HepG2 (cell line): Measurements from ENCODE around the gene ALDH4A1. TPM values are rescaled to one million over a fixed set of nuclear protein-coding genes. Genes with fewer than 3 reads are reported as not detected.
A peak's percentile ranks its signal among the peaks of the same experiment; 100 is the strongest.

Experiments used
- ARNT ChIP-seq: fragments of 450-650 bp; IDR thresholded peaks from 2 replicates; pipeline ENCODE4 v1.6.1; 2017
- ATF1 ChIP-seq: IDR thresholded peaks from 2 replicates; pipeline ENCODE4 v1.6.1; 2016; ENCODE audit warnings: mild to moderate bottlenecking, control low read depth
- CHD2 ChIP-seq: IDR thresholded peaks from 2 replicates; pipeline ENCODE4 v1.6.1; 2011; ENCODE audit warnings: low read depth, low read length, improper control_type of control experiment
- ETS1 ChIP-seq: sonication (generic); formaldehyde crosslinking; IDR thresholded peaks from 2 replicates; pipeline ENCODE4 v1.4.0; 2020; ENCODE audit warnings: missing genetic modification reagents
- EZH2 ChIP-seq: conservative IDR thresholded peaks from 2 replicates; pipeline ENCODE4 v1.6.1; 2012; ENCODE audit warnings: mild to moderate bottlenecking, low read depth, low read length, moderate library complexity
- JUND ChIP-seq: sonication (generic); formaldehyde crosslinking; IDR thresholded peaks from 2 replicates; pipeline ENCODE4 v1.8.0; 2022; ENCODE audit warnings: mild to moderate bottlenecking, missing genetic modification reagents
- KAT8 ChIP-seq: IDR thresholded peaks from 2 replicates; pipeline ENCODE4 v1.6.1; 2016; ENCODE audit warnings: missing genetic modification reagents, missing compliant biosample characterization
- NCOA5 ChIP-seq: sonication (generic); formaldehyde crosslinking; IDR thresholded peaks from 2 replicates; pipeline ENCODE4 v1.4.0; 2020; ENCODE audit warnings: missing genetic modification reagents
- NFATC3 ChIP-seq: sonication (generic); formaldehyde crosslinking; IDR thresholded peaks from 2 replicates; pipeline ENCODE4 v1.5.1; 2020; ENCODE audit warnings: mild to moderate bottlenecking, missing genetic modification reagents
- NFKB2 ChIP-seq: sonication (generic); formaldehyde crosslinking; IDR thresholded peaks from 2 replicates; pipeline ENCODE4 v1.4.0; 2020; ENCODE audit warnings: missing genetic modification reagents, borderline replicate concordance
- NONO ChIP-seq, 2 experiments: fragments of 450-650 bp in 1 of 2; sonication (generic) in 1 of 2; formaldehyde crosslinking in 1 of 2; IDR thresholded peaks in 1 of 2; conservative IDR thresholded peaks in 1 of 2; 2 replicates each; pipeline versions ENCODE4 v1.6.1 to v1.8.0; 2017 to 2022; ENCODE audit warnings: mild to moderate bottlenecking in 1 of 2, missing genetic modification reagents in 1 of 2, moderate library complexity in 1 of 2
- PRDM10 ChIP-seq: sonication (generic); formaldehyde crosslinking; IDR thresholded peaks from 2 replicates; pipeline ENCODE4 v1.4.0; 2020; ENCODE audit warnings: low read depth, missing genetic modification reagents
- SMYD3 ChIP-seq: sonication (generic); formaldehyde crosslinking; IDR thresholded peaks from 2 replicates; pipeline ENCODE4 v1.8.1; 2023; ENCODE audit warnings: mild to moderate bottlenecking, missing genetic modification reagents
- SNRNP70 ChIP-seq: fragments of 200-400 bp; formaldehyde crosslinking; IDR thresholded peaks from 2 replicates; pipeline ENCODE4 v1.6.1; 2017; ENCODE audit warnings: mild to moderate bottlenecking, low read depth, low read length, moderate library complexity
- SP1 ChIP-seq, 2 experiments: fragments of 450-650 bp in 1 of 2; sonication (generic) in 1 of 2; formaldehyde crosslinking in 1 of 2; IDR thresholded peaks; 2 replicates each; pipeline versions ENCODE4 v1.4.0 to v1.6.1; 2016 to 2020; ENCODE audit warnings: missing genetic modification reagents in 1 of 2
- SSRP1 ChIP-seq: IDR thresholded peaks from 2 replicates; pipeline ENCODE4 v1.6.1; 2016; ENCODE audit warnings: control low read depth
- TOPORS ChIP-seq: sonication (generic); formaldehyde crosslinking; IDR thresholded peaks from 2 replicates; pipeline ENCODE4 v1.8.0; 2023; ENCODE audit warnings: mild to moderate bottlenecking, missing genetic modification reagents
- ZC3H4 ChIP-seq: sonication (generic); formaldehyde crosslinking; IDR thresholded peaks from 2 replicates; pipeline ENCODE4 v1.4.0; 2020; ENCODE audit warnings: missing genetic modification reagents, borderline replicate concordance
- ZNF121 ChIP-seq: sonication (generic); formaldehyde crosslinking; IDR thresholded peaks from 2 replicates; pipeline ENCODE4 v1.5.0; 2020; ENCODE audit warnings: mild to moderate bottlenecking, missing genetic modification reagents
- ZNF18 ChIP-seq: sonication (generic); formaldehyde crosslinking; IDR thresholded peaks from 2 replicates; pipeline ENCODE4 v1.8.0; 2022; ENCODE audit warnings: mild to moderate bottlenecking, missing genetic modification reagents; ENCODE audit not compliant: insufficient replicate concordance
- ZNF251 ChIP-seq: sonication (generic); formaldehyde crosslinking; IDR thresholded peaks from 2 replicates; pipeline ENCODE4 v1.9.0; 2021; ENCODE audit warnings: mild to moderate bottlenecking, missing genetic modification reagents
- ZNF431 ChIP-seq: sonication (generic); formaldehyde crosslinking; IDR thresholded peaks from 2 replicates; pipeline ENCODE4 v1.9.0; 2022; ENCODE audit warnings: missing genetic modification reagents, low read depth, mild to moderate bottlenecking, borderline replicate concordance
- ZNF562 ChIP-seq: sonication (generic); formaldehyde crosslinking; IDR thresholded peaks from 2 replicates; pipeline ENCODE4 v1.8.0; 2022; ENCODE audit warnings: missing genetic modification reagents, borderline replicate concordance
- ZNF841 ChIP-seq: sonication (generic); formaldehyde crosslinking; IDR thresholded peaks from 2 replicates; pipeline ENCODE4 v1.8.1; 2023; ENCODE audit warnings: missing genetic modification reagents, borderline replicate concordance
- polyA plus RNA-seq, 8 experiments: library from polyadenylated mRNA; depleted of rRNA in 3 of 8; stranded (reverse) in 7 of 8; unstranded in 1 of 8; fragments of >200 nt; fragmentation: Illumina TruSeq in 4 of 8; extraction: Trizol in 4 of 8; gene quantifications; 2 replicates each; pipeline versions ENCODE4 v1.2.1 to v1.2.3, GENCODE V29; 2011 to 2016; ENCODE audit warnings: low read depth in 4 of 8, missing spikeins in 1 of 8, mixed read lengths in 1 of 8; ENCODE audit not compliant: insufficient read depth in 1 of 8
- total RNA-seq, 5 experiments: library from RNA; depleted of rRNA; stranded (reverse); fragments of >200 nt; fragmentation: Illumina TruSeq; extraction: Trizol; gene quantifications; 2 replicates each; pipeline ENCODE4 v1.2.3, GENCODE V29; 2016; ENCODE audit warnings: low read depth in 1 of 5

Gene ALDH4A1
- total and polyA plus RNA-seq, 2 of the 13 experiments (the other 11 are each of a cell fraction or from before 2014, with no cell fraction given): 76.4 to 240 TPM

- TF ChIP-seq PRDM10 (peak; percentile 32; the same call in 1 of the 2 replicates), NCOA5 (no peak), NONO (IDR thresholded peaks at IDR 0.05) (no peak), NONO (CRISPR knock-in tag; conservative IDR thresholded peaks at IDR 0.05) (no peak; the same call in 1 of the 2 replicates), JUND (peak; percentile 55), ARNT (no peak), NFATC3 (CRISPR knock-in tag) (no peak), ZNF562 (CRISPR knock-in tag) (no peak), EZH2 (no peak), ZNF251 (no peak), ETS1 (CRISPR knock-in tag) (peak; percentile 60; the same call in 1 of the 2 replicates), SSRP1 (CRISPR knock-in tag) (no peak), KAT8 (peak; percentile 63; the same call in 1 of the 2 replicates), ZNF431 (CRISPR knock-in tag) (peak; percentile 89), SNRNP70 (no peak), ZNF121 (peak; percentile 82; the same call in 1 of the 2 replicates), ZC3H4 (CRISPR knock-in tag) (no peak), NFKB2 (CRISPR knock-in tag) (peak; percentile 94; the same call in 1 of the 2 replicates), SP1 (IDR thresholded peaks at IDR 0.05) (no peak), SP1 (CRISPR knock-in tag; IDR thresholded peaks at IDR 0.05) (peak; percentile 34; the same call in 1 of the 2 replicates), ZNF841 (no peak), ZNF18 (CRISPR knock-in tag) (peak; percentile 32), TOPORS (CRISPR knock-in tag) (0 out of 2 replicates have a peak, but pooled peaks have one; percentile 48), ATF1 (no peak), CHD2 (no peak), SMYD3 (CRISPR knock-in tag) (peak; percentile 83)
Observed at GRCh38 chr1:18948913-18949685, 46.7 kb upstream of the ALDH4A1 start (continued).
